Measurements from ENCODE around the gene BHLHE41.

- TF ChIP-seq CTCF (IDR thresholded peaks at IDR 0.05; ENCODE audit: borderline replicate concordance, extremely low read depth, low read length, poor library complexity, severe bottlenecking) (no peak), EZH2 (IDR thresholded peaks at IDR 0.05; ENCODE audit: borderline replicate concordance, low read depth, low read length, severe bottlenecking) (no peak)
Observed at GRCh38 chr12:26112703-26113147, 12.1 kb downstream of the BHLHE41 start.
